HUES6 (cell line): ENCODE measurements around the gene BCAS3.

ENCODE experiments used
- H3K27ac ChIP-seq: 2 replicates; pipeline ENCODE4 v1.7.0; 2013; ENCODE audit warnings: low read depth, mild to moderate bottlenecking, low read length, inconsistent platforms
- H3K27me3 ChIP-seq: 2 replicates; pipeline ENCODE4 v1.6.1; 2013; ENCODE audit warnings: low read length; ENCODE audit not compliant: control insufficient read depth, insufficient read depth
- H3K36me3 ChIP-seq: 2 replicates; pipeline ENCODE4 v1.6.1; 2013; ENCODE audit warnings: low read length; ENCODE audit not compliant: control insufficient read depth, insufficient read depth
- H3K4me1 ChIP-seq: 2 replicates; pipeline ENCODE4 v1.6.1; 2013; ENCODE audit warnings: low read length; ENCODE audit not compliant: control insufficient read depth, insufficient read depth
- H3K4me3 ChIP-seq: 2 replicates; pipeline ENCODE4 v1.5.1; 2013; ENCODE audit warnings: low read depth, low read length
- H3K9ac ChIP-seq: one replicate; pipeline ENCODE4 v1.6.1; 2013; ENCODE audit warnings: mild to moderate bottlenecking, low read length
- H3K9me3 ChIP-seq: 2 replicates; pipeline ENCODE4 v1.6.1; 2013; ENCODE audit warnings: low read depth, low read length; ENCODE audit not compliant: control insufficient read depth, insufficient read depth

BCAS3 gene

GRCh38 chr17:61219460-61219859 lies 541.8 kb downstream of the BCAS3 start:
- Histone ChIP-seq H3K9ac (no peak overlapping the region), H3K27me3 (no peaks in the 10 kb centered on the region), H3K9me3 (no peaks in the 10 kb centered on the region), H3K4me3 (no peak overlapping the region), H3K36me3 (no peaks in the 10 kb centered on the region), H3K4me1 (peaks cover 5% of the 10 kb centered on the region; the same call in 1 of the 2 replicates), H3K27ac (no peak overlapping the region)

GRCh38 chr17:61221181-61221580 lies 543.5 kb downstream of the BCAS3 start:
- H3K4me3 ChIP-seq: no peak overlapping the region
- no peaks in the 10 kb centered on the region for H3K36me3 ChIP-seq
- no peak overlapping the region for H3K27ac ChIP-seq
- no peaks in the 10 kb centered on the region for H3K27me3 ChIP-seq
- no peaks in the 10 kb centered on the region for H3K9me3 ChIP-seq
- peaks cover 5% of the 10 kb centered on the region; the same call in 1 of the 2 replicates for H3K4me1 ChIP-seq
- H3K9ac ChIP-seq: no peak overlapping the region

- H3K27me3 ChIP-seq: no peaks in the 10 kb centered on the region
- H3K9me3 ChIP-seq: no peaks in the 10 kb centered on the region
- peaks cover 5% of the 10 kb centered on the region; the same call in 1 of the 2 replicates for H3K4me1 ChIP-seq
- no peaks in the 10 kb centered on the region for H3K36me3 ChIP-seq
- no peak overlapping the region for H3K27ac ChIP-seq
- no peak overlapping the region for H3K9ac ChIP-seq
- H3K4me3 ChIP-seq: no peak overlapping the region
These were observed 544.2 kb downstream of the BCAS3 start for GRCh38 chr17:61221597-61222471.

GRCh38 chr17:61223725-61224124 lies 546.1 kb downstream of the BCAS3 start:
- Histone ChIP-seq H3K9me3 (no peaks in the 10 kb centered on the region), H3K9ac (no peak overlapping the region), H3K27me3 (no peaks in the 10 kb centered on the region), H3K36me3 (no peaks in the 10 kb centered on the region), H3K4me1 (0 out of 2 replicates have a peak, but pooled peaks cover 6% of the 10 kb centered on the region), H3K27ac (no peak overlapping the region), H3K4me3 (no peak overlapping the region)

GRCh38 chr17:61225178-61225882 lies 547.7 kb downstream of the BCAS3 start:
- H3K27ac ChIP-seq: no peak overlapping the region
- H3K4me1 ChIP-seq: 0 out of 2 replicates have a peak, but pooled peaks cover 6% of the 10 kb centered on the region
- no peaks in the 10 kb centered on the region for H3K36me3 ChIP-seq
- no peak overlapping the region for H3K9ac ChIP-seq
- H3K27me3 ChIP-seq: no peaks in the 10 kb centered on the region
- no peak overlapping the region for H3K4me3 ChIP-seq
- H3K9me3 ChIP-seq: no peaks in the 10 kb centered on the region

- H3K4me3 ChIP-seq: no peak overlapping the region
- H3K36me3 ChIP-seq: no peaks in the 10 kb centered on the region
- no peak overlapping the region for H3K9ac ChIP-seq
- 0 out of 2 replicates have a peak, but pooled peaks cover 6% of the 10 kb centered on the region for H3K4me1 ChIP-seq
- no peaks in the 10 kb centered on the region for H3K27me3 ChIP-seq
- H3K9me3 ChIP-seq: no peaks in the 10 kb centered on the region
- no peak overlapping the region for H3K27ac ChIP-seq
These were observed 550.2 kb downstream of the BCAS3 start for GRCh38 chr17:61227866-61228265.

- H3K4me3 ChIP-seq: no peak overlapping the region
- H3K27ac ChIP-seq: no peak overlapping the region
- H3K27me3 ChIP-seq: no peaks in the 10 kb centered on the region
- no peaks in the 10 kb centered on the region for H3K9me3 ChIP-seq
- peaks cover 23% of the 10 kb centered on the region for H3K4me1 ChIP-seq
- no peaks in the 10 kb centered on the region for H3K36me3 ChIP-seq
- no peak overlapping the region for H3K9ac ChIP-seq
These were observed 552.8 kb downstream of the BCAS3 start for GRCh38 chr17:61230461-61230860.

- H3K9ac ChIP-seq: no peak overlapping the region
- H3K36me3 ChIP-seq: no peaks in the 10 kb centered on the region
- no peak overlapping the region for H3K27ac ChIP-seq
- H3K4me3 ChIP-seq: no peak overlapping the region
- H3K9me3 ChIP-seq: no peaks in the 10 kb centered on the region
- H3K4me1 ChIP-seq: peaks cover 28% of the 10 kb centered on the region
- no peaks in the 10 kb centered on the region for H3K27me3 ChIP-seq
These were observed 553.5 kb downstream of the BCAS3 start for GRCh38 chr17:61230972-61231820.

GRCh38 chr17:61232871-61233270 lies 555.2 kb downstream of the BCAS3 start:
- Histone ChIP-seq H3K4me1 (peaks cover 25% of the 10 kb centered on the region), H3K4me3 (no peak overlapping the region), H3K27ac (no peak overlapping the region), H3K36me3 (no peaks in the 10 kb centered on the region), H3K27me3 (no peaks in the 10 kb centered on the region), H3K9me3 (peaks cover 4% of the 10 kb centered on the region; the same call in 1 of the 2 replicates), H3K9ac (no peak overlapping the region)

GRCh38 chr17:61233991-61234750 lies 556.5 kb downstream of the BCAS3 start:
- Histone ChIP-seq H3K27me3 (no peaks in the 10 kb centered on the region), H3K27ac (no peak overlapping the region), H3K4me3 (no peak overlapping the region), H3K9me3 (peaks cover 4% of the 10 kb centered on the region; the same call in 1 of the 2 replicates), H3K36me3 (no peaks in the 10 kb centered on the region), H3K4me1 (peaks cover 22% of the 10 kb centered on the region), H3K9ac (no peak overlapping the region)
